Activated CD4-positive, alpha-beta T cell treated with anti-CD3 and anti-CD28 coated beads, Interleukin-2, amount 10 ng/mL, durations not matched to agents 7 days and 5 days (primary cell): ENCODE data around the gene ITIH1. TPM values are rescaled to one million over a fixed set of nuclear protein-coding genes. Genes with fewer than 3 reads are reported as not detected.
A peak's percentile ranks its signal among the peaks of the same experiment; 100 is the strongest.
"Not testable (repeated sequence)": the region's sequence is repeated elsewhere in the genome, so short reads cannot be mapped to it uniquely, and the experiment has no call there.

ENCODE experiments used
- CTCF ChIA-PET: fragments of 350-600 bp; sonication (Branson Sonifier 250); formaldehyde crosslinking; loops from one replicate; lab custom pipeline; 2021; ENCODE audit warnings: antibody characterized with exemption; lab: Charles Lee
- POLR2A ChIA-PET: fragments of 350-600 bp; sonication (Branson Sonifier 250); formaldehyde crosslinking; loops from one replicate; lab custom pipeline; 2021; ENCODE audit warnings: antibody characterized with exemption; lab: Charles Lee
- DNase-seq: peaks from one replicate; pipeline ENCODE4 v3.0.0-alpha.2; 2020
- H3K27ac Mint-ChIP-seq: one replicate; pipeline ENCODE4 v1.8.0; 2021; ENCODE audit warnings: mild to moderate bottlenecking, moderate library complexity, mixed read lengths
- H3K27me3 Mint-ChIP-seq: one replicate; pipeline ENCODE4 v1.8.0; 2021; ENCODE audit warnings: mixed read lengths
- H3K36me3 Mint-ChIP-seq: one replicate; pipeline ENCODE4 v1.8.0; 2021; ENCODE audit warnings: low read depth, mixed read lengths
- H3K4me1 Mint-ChIP-seq: one replicate; pipeline ENCODE4 v1.8.0; 2021; ENCODE audit warnings: mixed read lengths
- H3K4me3 Mint-ChIP-seq: one replicate; pipeline ENCODE4 v1.8.0; 2021; ENCODE audit warnings: mild to moderate bottlenecking, moderate library complexity, mixed read lengths
- H3K9me3 Mint-ChIP-seq: one replicate; pipeline ENCODE4 v1.8.0; 2021; ENCODE audit warnings: mixed read lengths
- total RNA-seq, 2 experiments: library from RNA; stranded (reverse); gene quantifications; one replicate each; pipeline ENCODE4 v1.2.3, GENCODE V29; 2021

ITIH1 gene, protein sequence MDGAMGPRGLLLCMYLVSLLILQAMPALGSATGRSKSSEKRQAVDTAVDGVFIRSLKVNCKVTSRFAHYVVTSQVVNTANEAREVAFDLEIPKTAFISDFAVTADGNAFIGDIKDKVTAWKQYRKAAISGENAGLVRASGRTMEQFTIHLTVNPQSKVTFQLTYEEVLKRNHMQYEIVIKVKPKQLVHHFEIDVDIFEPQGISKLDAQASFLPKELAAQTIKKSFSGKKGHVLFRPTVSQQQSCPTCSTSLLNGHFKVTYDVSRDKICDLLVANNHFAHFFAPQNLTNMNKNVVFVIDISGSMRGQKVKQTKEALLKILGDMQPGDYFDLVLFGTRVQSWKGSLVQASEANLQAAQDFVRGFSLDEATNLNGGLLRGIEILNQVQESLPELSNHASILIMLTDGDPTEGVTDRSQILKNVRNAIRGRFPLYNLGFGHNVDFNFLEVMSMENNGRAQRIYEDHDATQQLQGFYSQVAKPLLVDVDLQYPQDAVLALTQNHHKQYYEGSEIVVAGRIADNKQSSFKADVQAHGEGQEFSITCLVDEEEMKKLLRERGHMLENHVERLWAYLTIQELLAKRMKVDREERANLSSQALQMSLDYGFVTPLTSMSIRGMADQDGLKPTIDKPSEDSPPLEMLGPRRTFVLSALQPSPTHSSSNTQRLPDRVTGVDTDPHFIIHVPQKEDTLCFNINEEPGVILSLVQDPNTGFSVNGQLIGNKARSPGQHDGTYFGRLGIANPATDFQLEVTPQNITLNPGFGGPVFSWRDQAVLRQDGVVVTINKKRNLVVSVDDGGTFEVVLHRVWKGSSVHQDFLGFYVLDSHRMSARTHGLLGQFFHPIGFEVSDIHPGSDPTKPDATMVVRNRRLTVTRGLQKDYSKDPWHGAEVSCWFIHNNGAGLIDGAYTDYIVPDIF
- total RNA-seq, result not detected

DNA sequence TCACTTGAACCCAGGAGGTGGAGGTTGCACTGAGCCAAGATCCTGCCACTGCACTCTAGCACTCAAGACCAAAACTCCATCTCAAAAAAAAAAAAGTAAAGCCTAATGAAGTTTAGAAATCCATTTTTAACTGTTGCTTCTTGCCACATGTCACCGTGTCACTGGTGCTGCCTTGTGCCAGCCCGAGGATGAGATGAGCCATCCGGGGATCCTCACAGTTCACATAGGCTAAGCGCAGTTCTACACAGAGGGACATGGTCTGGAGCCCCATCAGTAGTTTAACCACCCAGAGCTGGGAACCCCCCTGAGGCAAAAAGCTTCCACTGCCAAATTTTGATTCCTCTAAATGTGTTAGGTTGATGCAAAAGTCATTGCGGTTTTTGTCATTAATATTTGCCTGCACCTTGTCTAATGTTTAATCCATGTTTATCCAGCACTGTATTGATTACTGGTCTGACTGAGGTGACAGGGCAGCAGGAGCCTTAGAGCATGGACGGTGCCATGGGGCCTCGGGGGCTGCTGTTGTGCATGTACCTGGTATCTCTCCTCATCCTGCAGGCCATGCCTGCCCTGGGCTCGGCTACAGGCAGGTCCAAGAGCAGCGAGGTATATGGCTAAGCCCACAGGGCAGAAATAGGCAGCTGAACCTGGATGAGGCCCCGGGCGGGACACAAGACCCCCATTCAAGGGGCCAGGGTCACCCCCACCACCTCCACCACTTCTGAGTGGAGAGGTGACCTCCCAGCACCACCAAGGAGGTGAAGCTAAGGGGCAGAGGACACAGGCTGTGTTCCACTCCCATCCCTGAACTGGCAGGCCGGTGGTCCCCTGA lies at the start of gene ITIH1:
TSS of gene ITIH1 (plus strand) at position 473 of the 832 bp plus-strand sequence. CDS start at position 490, 17 bp downstream.
- no peaks in the 10 kb centered on the region for H3K4me1 Mint-ChIP-seq
- DNase-seq, result no peak
- H3K27ac Mint-ChIP-seq, result no peak within 1 kb of the TSS
- no peaks in the 10 kb centered on the region for H3K9me3 Mint-ChIP-seq
- ChIA-PET POLR2A (no interaction called here), CTCF (no interaction called here)
- H3K4me3 Mint-ChIP-seq, result no peak within 1 kb of the TSS
- no peaks in the 10 kb centered on the region for H3K36me3 Mint-ChIP-seq
- peaks cover 11% of the 10 kb centered on the region for H3K27me3 Mint-ChIP-seq

DNA sequence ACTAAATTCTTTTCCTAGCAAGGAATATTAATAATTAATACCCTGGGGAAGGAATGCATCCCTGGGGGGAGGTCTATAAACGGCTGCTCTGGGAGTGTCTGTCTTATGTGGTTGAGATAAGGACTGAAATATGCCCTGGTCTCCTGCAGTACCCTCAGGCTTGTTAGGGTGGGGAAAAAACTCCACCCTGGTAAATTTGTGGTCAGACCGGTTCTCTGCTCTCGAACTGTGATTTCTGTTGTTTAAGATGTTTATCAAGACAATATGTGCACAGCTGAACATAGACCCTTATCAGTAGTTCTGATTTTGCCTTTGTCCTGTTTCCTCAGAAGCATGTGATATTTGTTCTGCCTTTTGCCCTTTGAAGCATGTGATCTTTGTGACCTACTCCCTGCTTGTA lies 48.6 kb upstream of the ITIH1 start:
- Mint-ChIP-seq H3K36me3 (peaks cover 57% of the 10 kb centered on the region), H3K9me3 (peaks cover 33% of the 10 kb centered on the region), H3K4me1 (peaks cover 15% of the 10 kb centered on the region)
- H3K27ac Mint-ChIP-seq, DNase-seq, CTCF ChIA-PET, POLR2A ChIA-PET, H3K4me3 Mint-ChIP-seq, H3K27me3 Mint-ChIP-seq: not testable (repeated sequence)

GRCh38 chr3:52730681-52731080 lies 46.7 kb upstream of the ITIH1 start:
- peaks cover 13% of the 10 kb centered on the region for H3K4me1 Mint-ChIP-seq
- no peaks in the 10 kb centered on the region for H3K27me3 Mint-ChIP-seq
- ChIA-PET CTCF (no interaction called here), POLR2A (no interaction called here)
- peaks cover 72% of the 10 kb centered on the region for H3K36me3 Mint-ChIP-seq
- no peak overlapping the region for H3K4me3 Mint-ChIP-seq
- H3K27ac Mint-ChIP-seq, result peak overlapping the region; percentile 38
- peak; percentile 26 for DNase-seq
- peaks cover 38% of the 10 kb centered on the region for H3K9me3 Mint-ChIP-seq

DNA sequence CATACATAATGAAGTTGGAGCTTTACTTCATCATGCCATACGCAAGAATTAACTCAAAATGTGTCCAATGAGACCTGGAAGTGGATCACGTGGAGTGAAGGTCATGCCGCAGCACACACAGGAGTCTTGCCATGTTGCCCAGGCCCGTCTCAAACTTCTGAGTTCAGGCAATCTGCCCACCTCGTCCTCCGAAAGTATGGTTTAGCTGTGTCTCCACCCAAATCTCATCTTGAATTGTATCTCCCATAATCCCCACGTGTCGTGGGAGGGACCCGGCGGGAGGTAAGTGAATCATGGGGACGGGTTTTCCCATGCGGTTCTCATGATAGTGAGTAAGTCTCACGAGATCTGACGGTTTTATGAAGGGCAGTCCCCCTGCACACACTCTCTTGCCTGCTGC lies 45.8 kb upstream of the ITIH1 start:
- POLR2A ChIA-PET, result no interaction called here
- H3K4me1 Mint-ChIP-seq, result peaks cover 13% of the 10 kb centered on the region

GRCh38 chr3:52733256-52733891 lies 44.0 kb upstream of the ITIH1 start:
- ChIA-PET CTCF (interaction anchor here (1.0 kb wide), 1 partner anchor 60 kb away, joined by 3 read pairs; no protein-coding TSS in a partner anchor), POLR2A (no interaction called here)
- H3K4me3 Mint-ChIP-seq, result no peak overlapping the region
- H3K36me3 Mint-ChIP-seq, result peaks cover 64% of the 10 kb centered on the region
- no peaks in the 10 kb centered on the region for H3K27me3 Mint-ChIP-seq
- H3K27ac Mint-ChIP-seq, result no peak overlapping the region
- H3K4me1 Mint-ChIP-seq, result peaks cover 13% of the 10 kb centered on the region
- no peak for DNase-seq
- peaks cover 34% of the 10 kb centered on the region for H3K9me3 Mint-ChIP-seq

More for the DNA sequence above, 45.8 kb upstream of the ITIH1 start:
- no peaks in the 10 kb centered on the region for H3K27me3 Mint-ChIP-seq
- H3K4me3 Mint-ChIP-seq, result no peak overlapping the region
- H3K27ac Mint-ChIP-seq, result no peak overlapping the region
- peaks cover 38% of the 10 kb centered on the region for H3K9me3 Mint-ChIP-seq
- peaks cover 73% of the 10 kb centered on the region for H3K36me3 Mint-ChIP-seq
- no peak for DNase-seq
- CTCF ChIA-PET, result no interaction called here

DNA sequence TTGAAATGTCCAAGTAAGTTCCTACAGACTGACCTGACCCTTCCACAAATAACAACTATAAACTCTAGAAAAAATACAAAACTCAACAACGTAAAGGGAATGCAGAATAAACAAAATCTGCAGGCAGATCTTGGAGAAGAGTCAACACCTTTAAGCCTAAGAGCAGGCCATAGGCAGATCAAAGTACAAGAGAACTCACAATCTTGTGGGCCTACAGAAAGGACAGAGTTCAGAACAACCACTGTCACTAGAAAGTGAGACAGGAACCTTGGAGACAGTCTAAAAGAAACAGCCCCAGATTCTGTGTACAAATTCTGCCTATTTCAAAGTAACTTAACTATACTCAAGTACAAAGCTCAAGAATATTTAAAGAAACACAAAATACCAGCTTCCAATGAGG lies 37.7 kb upstream of the ITIH1 start:
- Mint-ChIP-seq H3K36me3 (peaks cover 21% of the 10 kb centered on the region), H3K27ac (no peak overlapping the region), H3K9me3 (peaks cover 3% of the 10 kb centered on the region), H3K4me1 (no peaks in the 10 kb centered on the region), H3K27me3 (no peaks in the 10 kb centered on the region), H3K4me3 (no peak overlapping the region)
- no peak for DNase-seq
- ChIA-PET CTCF (interaction anchor here (1.2 kb wide), 1 partner anchor 19 kb away, joined by 3 read pairs; no protein-coding TSS in a partner anchor), POLR2A (no interaction called here)

DNA sequence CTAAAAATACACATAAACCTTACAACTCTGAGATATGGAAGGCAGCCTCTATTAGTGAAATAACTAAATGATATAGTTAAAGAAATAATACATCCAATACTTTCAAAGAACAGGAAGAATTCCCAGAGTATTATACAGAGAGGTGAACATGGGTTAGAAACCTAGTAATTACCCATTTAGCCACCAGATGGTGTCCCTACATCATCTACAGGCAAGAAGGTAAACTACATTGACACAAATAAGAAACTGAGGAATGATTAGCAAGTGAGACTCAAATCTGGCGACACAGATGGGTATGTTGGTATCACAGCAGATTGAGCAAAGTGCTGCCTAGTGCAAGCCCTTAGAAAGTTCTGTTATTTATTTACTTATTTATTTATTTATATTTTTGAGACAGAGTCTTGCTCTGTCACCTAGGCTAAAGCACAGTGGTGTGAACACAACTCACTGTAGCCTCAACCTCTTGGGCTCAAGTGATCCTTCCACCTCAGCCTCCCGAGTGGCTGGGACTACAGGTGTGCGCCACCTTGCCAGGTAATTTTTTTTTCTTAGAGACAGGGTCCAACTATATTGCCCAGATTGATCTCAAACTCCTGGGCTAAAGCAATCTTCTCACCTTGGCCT lies 34.9 kb upstream of the ITIH1 start:
- Mint-ChIP-seq H3K9me3 (no peaks in the 10 kb centered on the region), H3K27ac (no peak overlapping the region), H3K36me3 (peaks cover 23% of the 10 kb centered on the region), H3K4me1 (no peaks in the 10 kb centered on the region), H3K27me3 (no peaks in the 10 kb centered on the region), H3K4me3 (no peak overlapping the region)
- peak; percentile 33 for DNase-seq
- ChIA-PET POLR2A (no interaction called here), CTCF (interaction anchor here (0.7 to 1.2 kb wide), 3 partner anchors 19 to 177 kb away, joined by 3 read pairs; partner anchors contain the start of gene NEK4)

DNA sequence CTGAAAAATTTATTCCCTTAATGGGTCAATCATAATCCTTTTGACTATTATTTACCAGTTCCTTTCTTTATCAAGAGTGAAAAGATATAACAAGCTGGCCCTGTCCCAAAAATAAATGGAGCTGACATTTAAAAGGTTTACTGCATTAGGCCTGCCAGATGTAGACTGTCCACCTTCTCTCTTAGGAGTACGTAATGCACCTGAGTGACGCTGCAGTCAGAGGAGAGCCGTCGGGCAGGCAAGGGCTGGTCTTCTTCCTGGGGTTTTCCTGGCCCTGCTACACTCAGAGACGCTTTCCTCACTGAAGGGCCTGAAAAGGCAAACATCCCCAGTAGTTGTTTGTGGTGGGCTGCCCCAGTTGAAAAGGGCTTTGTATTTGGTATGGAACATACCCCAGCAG lies 34.2 kb upstream of the ITIH1 start:
- CTCF ChIA-PET, result no interaction called here
- no peak for DNase-seq
- Mint-ChIP-seq H3K27ac (no peak overlapping the region), H3K27me3 (no peaks in the 10 kb centered on the region), H3K36me3 (peaks cover 24% of the 10 kb centered on the region), H3K4me3 (no peak overlapping the region), H3K4me1 (no peaks in the 10 kb centered on the region), H3K9me3 (no peaks in the 10 kb centered on the region)
- POLR2A ChIA-PET, result no interaction called here

DNA sequence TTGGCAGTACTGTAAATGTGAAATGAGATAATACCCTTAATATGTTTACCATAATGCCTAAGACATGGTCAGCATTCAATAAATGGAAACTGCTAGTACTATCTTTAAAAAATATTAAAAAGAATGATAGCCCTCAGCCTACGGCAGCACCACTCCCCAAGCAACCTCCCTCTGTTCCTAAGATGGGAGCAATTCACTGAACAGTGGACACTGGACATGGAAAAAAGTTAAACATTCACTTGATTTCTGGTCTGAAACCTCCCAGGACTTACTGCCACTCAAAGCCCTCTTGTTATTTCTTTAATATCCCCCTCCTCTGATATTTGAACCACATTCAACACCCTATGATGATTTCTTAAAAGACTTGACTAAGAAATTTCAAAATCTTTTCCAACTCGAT lies 33.7 kb upstream of the ITIH1 start:
- H3K27me3 Mint-ChIP-seq, result no peaks in the 10 kb centered on the region
- DNase-seq, result no peak
- H3K36me3 Mint-ChIP-seq, result peaks cover 30% of the 10 kb centered on the region
- ChIA-PET CTCF (no interaction called here), POLR2A (no interaction called here)
- no peaks in the 10 kb centered on the region for H3K9me3 Mint-ChIP-seq
- no peak overlapping the region for H3K4me3 Mint-ChIP-seq
- H3K4me1 Mint-ChIP-seq, result no peaks in the 10 kb centered on the region
- H3K27ac Mint-ChIP-seq, result no peak overlapping the region

- Mint-ChIP-seq H3K27ac (no peak overlapping the region), H3K4me3 (no peak overlapping the region), H3K4me1 (no peaks in the 10 kb centered on the region), H3K36me3 (peaks cover 35% of the 10 kb centered on the region), H3K27me3 (no peaks in the 10 kb centered on the region), H3K9me3 (no peaks in the 10 kb centered on the region)
- ChIA-PET POLR2A (no interaction called here), CTCF (no interaction called here)
- DNase-seq, result no peak
Measured at GRCh38 chr3:52752045-52752660, 25.2 kb upstream of the ITIH1 start.

DNA sequence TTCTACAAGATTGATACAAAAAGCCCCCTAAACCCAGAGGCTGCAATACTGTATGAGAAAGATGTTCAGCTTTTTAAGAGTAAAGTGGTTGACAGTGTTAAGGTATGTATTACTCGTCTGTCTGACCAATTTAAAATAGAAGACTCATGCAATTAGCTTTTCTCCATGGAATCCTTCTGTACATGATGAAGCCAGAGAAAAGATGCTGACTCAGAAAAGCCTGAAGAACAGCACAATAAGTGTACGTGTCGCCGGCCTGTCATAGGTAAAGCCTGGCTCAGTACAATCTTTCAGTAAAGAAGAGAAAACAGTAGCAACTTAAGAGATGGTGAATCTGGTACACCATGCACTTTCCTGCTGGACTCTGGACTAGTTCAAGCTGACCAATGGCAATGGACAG lies 23.0 kb upstream of the ITIH1 start:
- H3K27me3 Mint-ChIP-seq, result no peaks in the 10 kb centered on the region
- CTCF ChIA-PET, result interaction anchor here (0.6 kb wide), 1 partner anchor 793 kb away, joined by 3 read pairs; no protein-coding TSS in a partner anchor
- peaks cover 31% of the 10 kb centered on the region for H3K36me3 Mint-ChIP-seq
- H3K4me3 Mint-ChIP-seq, result no peak overlapping the region
- no peaks in the 10 kb centered on the region for H3K9me3 Mint-ChIP-seq
- H3K27ac Mint-ChIP-seq, result no peak overlapping the region
- H3K4me1 Mint-ChIP-seq, result no peaks in the 10 kb centered on the region
- DNase-seq, result no peak
- POLR2A ChIA-PET, result no interaction called here
